ENCODE measurements around the gene DAD1.
"Not testable (repeated sequence)": the region's sequence is repeated elsewhere in the genome, so short reads cannot be mapped to it uniquely, and the experiment has no call there.

The DAD1 gene

GRCh38 chr14:22598896-22599244, 9.8 kb upstream of the DAD1 start:
- peak; percentile 7 for DNase-seq (ENCODE audit: low read depth)

GRCh38 chr14:22598099-22598895, 9.3 kb upstream of the DAD1 start, which contains the start of gene ABHD4:
Gene ABHD4, plus strand, starts transcription at chr14:22598300. Its CDS starts 7 bp downstream, at chr14:22598307.
- DNase-seq (ENCODE audit: low read depth), result peak; percentile 45

DNA sequence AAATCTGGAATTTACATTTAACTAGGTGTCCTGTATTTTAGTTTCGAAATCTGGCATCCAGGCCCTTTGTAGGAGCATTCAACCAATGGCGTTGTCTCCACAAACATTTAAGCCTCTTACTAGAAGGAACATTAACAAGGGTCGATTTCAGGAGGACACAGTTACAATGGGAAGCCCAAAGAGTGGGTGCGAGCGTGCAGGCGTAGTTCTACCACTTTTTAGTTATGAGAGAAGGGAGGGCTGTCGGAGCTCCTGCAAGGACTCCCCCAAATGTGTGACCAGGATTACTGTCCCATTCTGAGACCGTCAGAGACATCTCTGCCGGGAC, 8.7 kb upstream of the DAD1 start:
- DNase-seq (ENCODE audit: low read depth), result no peak

- DNase-seq (ENCODE audit: low read depth), result no peak
These were observed 8.2 kb upstream of the DAD1 start for GRCh38 chr14:22597265-22597664.

DNA sequence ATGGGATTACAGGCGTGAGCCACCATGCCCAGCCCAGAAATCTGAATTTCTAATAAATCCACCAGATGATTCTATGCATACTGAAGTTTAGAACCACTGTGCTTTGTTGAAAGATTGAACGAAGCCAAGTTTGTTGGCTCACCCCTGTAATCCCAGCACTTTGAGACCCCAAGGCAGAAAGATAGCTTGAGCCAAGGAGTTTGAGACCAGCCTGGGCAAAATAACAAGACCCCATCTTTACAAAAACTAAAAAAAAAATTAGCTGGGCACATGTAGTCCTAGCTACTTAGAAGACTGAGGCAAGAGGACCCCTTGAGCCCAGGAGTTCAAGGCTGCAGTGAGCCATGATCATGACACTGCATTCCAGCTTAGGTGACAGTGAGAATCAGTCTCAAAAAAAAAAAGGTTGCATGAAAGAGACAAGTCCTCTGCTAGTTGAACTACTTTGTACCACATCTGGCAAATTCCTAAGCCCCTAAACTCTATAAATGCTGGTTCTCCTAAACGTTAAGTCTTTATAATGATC, 7.4 kb upstream of the DAD1 start:
- DNase-seq (ENCODE audit: low read depth), result no peak

- DNase-seq (ENCODE audit: low read depth), result no peak
These were observed 5.2 kb upstream of the DAD1 start for GRCh38 chr14:22594156-22594716.

GRCh38 chr14:22593601-22594000, 4.6 kb upstream of the DAD1 start:
- no peak for DNase-seq (ENCODE audit: low read depth)

DNA sequence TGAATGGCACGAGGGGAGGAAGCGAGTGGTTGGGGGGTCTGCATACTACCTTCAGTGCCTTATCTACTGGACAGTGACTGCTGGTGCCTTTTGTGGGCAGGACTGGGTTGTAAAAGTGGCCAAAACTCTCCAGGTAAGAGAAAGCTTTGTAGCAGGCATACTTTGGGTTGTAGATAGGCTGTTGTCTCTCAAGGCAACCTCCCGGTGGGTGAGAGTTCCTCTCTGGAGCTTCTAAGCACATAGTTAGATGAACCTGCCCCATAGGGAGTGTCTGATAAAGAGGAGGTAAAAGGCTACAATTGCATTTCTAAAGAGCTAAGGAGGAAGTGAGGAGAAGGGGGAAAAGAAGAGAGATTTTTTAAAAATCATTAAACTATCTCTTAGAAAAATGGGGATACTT, 4.2 kb upstream of the DAD1 start:
- DNase-seq (ENCODE audit: low read depth), result no peak

DNA sequence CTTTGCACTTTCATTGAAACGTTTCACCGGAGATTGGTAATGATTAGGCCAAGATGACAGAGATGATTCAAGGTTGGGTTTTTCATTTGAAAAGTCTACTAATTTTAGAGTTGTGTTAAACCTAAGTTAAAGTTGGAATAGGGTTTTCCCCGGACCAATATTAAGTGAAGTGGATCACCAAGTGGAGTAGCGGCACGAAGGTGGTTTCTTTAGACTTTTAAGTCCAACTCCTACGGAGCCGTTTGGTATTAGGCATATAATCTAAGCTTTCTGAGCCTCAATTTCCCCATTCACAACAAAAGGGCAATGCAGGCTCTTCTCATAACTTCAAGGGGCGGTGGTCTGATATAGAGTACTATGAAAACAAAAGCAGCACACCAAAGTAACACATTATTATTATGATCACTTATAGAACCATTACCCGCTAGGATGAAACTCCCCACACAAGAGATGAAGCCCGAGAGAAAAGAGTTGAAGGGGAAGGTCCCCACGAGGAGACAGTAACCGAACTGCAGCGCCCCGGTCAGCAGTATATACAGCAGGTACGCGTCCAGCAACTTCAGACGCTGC, 413 bp downstream of the DAD1 start:
- no peak for DNase-seq (ENCODE audit: low read depth)

DNA sequence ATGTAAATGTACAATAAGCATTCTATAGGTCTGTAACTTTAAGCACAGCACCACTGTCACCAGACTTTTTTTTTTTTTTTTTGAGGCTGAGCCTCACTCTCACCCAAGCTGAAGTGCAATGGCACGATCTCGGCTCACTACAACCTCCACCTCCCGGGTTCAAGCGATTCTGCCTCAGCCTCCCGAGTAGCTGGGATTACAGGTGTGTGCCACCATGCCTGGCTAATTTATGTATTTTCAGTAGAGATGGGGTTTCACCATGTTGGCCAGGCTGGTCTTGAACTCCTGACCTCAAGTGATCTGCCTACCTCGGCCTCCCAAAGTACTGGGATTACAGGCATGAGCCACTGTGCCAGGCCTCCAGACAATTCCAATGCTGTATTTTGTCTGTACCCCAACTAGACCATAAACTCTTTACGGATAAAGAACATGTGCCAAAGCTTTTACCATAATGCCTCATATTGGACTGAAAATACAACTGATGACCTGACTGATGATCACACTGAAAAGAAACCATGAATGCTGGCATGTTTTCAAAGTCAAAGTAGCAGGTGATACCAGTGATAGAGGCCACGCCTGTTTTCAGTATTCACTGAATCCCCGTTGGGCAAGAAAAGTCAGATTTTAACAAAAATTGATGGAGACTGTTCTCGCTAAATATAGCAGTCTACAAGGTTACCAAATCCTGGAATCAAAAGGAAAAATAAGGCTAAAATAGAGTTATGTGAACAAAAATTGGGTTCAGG, 1.2 kb downstream of the DAD1 start:
- not testable (repeated sequence) for DNase-seq (ENCODE audit: low read depth)

GRCh38 chr14:22587247-22587646, 1.8 kb downstream of the DAD1 start:
- no peak for DNase-seq (ENCODE audit: low read depth)

GRCh38 chr14:22583994-22584393, 5.0 kb downstream of the DAD1 start:
- DNase-seq (ENCODE audit: low read depth), result no peak

DNA sequence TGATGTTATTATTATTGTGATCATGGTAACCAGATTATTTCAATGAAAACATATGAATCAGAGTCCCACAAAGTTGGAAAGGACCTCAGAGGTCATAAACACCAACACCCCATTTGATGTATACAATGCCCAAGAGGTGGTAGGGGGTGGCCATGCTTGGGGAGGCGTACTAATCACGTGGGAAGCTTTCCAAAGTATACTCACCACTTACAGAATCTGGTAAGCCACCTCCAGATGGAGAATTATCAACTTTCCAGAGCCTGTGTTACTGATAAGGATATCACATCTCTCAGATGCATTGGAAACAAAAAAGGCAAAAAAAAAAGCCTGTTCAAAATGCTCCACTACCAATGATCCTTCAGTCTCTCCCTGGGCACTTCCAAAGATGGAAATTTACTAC, 8.4 kb downstream of the DAD1 start:
- no peak for DNase-seq (ENCODE audit: low read depth)

GRCh38 chr14:22579881-22580280, 9.1 kb downstream of the DAD1 start:
- DNase-seq (ENCODE audit: low read depth), result no peak

DNA sequence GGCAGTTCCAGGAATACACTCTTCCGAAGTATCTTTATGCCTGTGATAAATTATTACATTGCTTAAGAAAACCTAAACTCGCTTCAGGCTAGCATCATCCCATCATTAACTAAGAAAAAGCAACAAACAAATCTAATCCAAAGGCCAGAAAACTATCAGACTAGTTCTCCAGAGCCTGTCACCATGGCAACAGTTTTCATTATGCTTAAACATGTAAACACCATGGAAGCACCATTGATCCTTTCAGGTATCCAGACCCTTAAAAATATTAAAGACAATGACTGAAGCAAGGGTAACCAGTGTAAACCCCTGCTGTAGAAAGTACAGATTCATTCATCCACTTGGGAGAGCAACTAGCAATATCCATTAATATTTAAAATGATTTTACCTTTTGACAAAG, 9.8 kb downstream of the DAD1 start:
- no peak for DNase-seq (ENCODE audit: low read depth)

DNA sequence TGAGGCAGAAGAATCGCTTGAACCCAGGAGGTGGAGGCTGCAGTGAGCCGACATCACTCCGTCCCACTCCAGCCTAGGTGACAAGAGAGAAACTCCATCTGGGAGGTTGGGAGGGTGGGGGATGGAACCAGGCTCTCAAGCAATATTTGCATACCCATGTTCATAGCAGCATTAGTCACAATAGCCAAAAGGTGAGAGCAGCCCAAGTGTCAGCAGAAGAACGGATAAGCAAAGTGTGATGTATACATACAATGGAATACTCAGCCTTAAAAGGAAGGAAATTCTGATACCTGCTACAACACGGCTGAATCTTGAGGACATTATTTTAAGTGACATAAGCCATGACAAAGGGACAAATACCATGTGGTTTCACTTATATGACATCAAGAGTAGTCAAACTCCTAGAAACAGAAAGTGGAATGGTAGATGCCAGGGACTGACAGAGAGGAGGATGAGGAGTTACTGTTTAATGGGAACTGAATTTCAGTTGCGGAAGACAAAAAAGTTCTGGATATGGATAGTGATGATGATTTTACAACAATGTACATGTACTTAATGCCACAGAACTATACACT, 11.6 kb downstream of the DAD1 start:
- no peak for DNase-seq (ENCODE audit: low read depth)

- no peak for DNase-seq (ENCODE audit: low read depth)
These were observed 15.2 kb downstream of the DAD1 start for GRCh38 chr14:22573804-22574203.

- no peak for DNase-seq (ENCODE audit: low read depth)
These were observed 16.4 kb downstream of the DAD1 start for GRCh38 chr14:22572562-22573058.

DNA sequence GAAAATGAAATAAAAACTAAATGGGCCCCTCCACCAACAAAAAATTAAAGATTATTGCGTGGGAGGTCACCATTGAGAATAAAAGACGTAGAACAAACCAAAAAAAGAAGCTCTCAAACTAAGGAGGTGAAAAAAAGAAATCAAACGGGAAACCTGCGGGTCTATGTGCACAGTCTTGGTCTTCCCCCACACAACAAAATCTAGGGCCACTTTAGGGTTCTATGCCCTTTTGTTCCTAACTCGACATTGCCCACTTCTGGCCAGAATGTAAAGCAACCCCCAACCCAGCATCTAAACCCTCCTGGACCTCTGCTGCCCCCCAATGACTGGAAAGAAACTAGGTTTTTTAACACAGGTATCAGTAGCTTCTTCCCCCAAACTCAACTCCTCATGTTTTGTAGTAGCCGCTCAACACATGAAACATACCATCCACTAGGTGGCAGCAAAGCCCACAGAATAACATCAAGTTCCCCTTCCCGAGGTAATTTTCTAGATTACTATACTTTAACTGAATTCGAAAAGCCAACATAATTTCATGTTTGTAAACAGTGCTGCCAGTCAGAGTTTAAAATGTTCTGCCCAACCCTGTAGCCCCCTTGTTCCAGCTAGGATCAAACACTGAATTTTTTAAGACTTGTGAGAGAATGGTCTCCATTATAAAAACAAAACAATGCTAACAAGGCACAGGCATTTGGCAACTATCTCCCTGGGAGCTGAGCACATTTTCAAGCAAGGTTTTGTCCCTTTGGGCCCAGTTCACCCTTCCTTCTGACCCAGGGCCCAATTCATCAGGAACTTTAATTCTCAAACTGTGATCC, 18.7 kb downstream of the DAD1 start:
- DNase-seq (ENCODE audit: low read depth), result peak; percentile 79

DNA sequence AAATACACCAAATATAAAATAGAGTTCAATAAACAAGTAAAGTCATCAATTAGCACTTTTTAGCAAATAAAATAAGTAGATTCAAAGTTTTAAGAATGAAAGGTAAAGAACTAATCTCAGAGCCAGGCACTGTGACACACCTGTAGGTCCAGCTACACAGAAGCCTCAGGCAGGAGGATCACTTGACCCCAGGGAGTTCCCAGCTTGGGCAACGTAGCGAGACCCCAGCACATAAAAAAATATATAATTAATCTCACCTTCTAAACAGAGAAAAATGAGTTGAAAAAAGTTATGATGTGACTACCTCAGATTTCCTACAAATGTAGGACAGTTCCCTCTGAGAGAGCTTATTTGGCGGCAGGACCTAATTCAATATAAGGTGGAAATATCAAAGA, 19.3 kb downstream of the DAD1 start:
- DNase-seq (ENCODE audit: low read depth), result no peak

GRCh38 chr14:22569106-22569736, 19.8 kb downstream of the DAD1 start:
- no peak for DNase-seq (ENCODE audit: low read depth)

Measured in T-helper 22 cell (primary cell).